HG02763 (cell line): Measurements from ENCODE around the gene EIF2B4.
"Not testable (repeated sequence)": the region's sequence is repeated elsewhere in the genome, so short reads cannot be mapped to it uniquely, and the experiment has no call there.

ENCODE experiments used
- ATAC-seq: cut with Tn5 transposase; IDR thresholded peaks from one replicate; pipeline ENCODE4 v1.9.1; 2021; ENCODE audit warnings: mild to moderate bottlenecking, moderate library complexity; ENCODE audit not compliant: unreplicated experiment

EIF2B4 gene

DNA sequence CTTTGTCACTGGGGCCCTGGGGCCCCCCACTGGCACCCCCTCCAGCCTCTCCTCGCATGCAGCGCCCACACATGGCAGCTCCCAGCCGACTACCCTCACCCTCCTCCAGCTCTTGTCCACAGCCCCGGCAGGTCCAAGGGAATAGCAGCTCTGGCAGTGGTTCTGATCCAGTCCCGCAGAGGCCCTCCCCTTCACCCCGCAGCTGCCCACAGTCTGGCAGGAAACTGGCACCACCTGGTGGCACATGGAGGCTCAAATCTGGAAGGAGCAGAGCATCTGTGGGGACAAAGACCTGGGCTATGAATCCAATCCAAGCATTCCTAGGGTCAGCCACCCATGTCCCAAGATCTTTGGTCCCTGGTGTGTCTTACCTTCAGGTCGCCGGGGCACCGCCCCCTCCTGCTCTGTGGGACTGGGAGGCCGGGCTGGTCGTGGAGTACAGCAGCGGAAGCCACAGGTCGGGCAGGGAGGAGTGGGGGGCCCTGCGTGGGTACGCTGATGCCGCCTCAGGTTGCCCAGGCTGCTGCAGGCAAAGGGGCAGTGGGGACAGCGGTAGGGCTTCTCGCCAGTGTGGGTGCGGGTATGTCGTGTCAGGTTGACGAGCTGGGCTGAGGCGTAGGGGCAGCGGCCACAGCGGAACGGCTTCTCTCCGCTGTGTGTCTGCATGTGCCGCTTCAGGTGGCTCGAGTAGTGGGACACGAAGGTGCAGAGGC, 8.1 kb upstream of the EIF2B4 start:
- ATAC-seq, result no peak

- no peak for ATAC-seq
Observed at GRCh38 chr2:27377618-27378095, 7.5 kb upstream of the EIF2B4 start.

DNA sequence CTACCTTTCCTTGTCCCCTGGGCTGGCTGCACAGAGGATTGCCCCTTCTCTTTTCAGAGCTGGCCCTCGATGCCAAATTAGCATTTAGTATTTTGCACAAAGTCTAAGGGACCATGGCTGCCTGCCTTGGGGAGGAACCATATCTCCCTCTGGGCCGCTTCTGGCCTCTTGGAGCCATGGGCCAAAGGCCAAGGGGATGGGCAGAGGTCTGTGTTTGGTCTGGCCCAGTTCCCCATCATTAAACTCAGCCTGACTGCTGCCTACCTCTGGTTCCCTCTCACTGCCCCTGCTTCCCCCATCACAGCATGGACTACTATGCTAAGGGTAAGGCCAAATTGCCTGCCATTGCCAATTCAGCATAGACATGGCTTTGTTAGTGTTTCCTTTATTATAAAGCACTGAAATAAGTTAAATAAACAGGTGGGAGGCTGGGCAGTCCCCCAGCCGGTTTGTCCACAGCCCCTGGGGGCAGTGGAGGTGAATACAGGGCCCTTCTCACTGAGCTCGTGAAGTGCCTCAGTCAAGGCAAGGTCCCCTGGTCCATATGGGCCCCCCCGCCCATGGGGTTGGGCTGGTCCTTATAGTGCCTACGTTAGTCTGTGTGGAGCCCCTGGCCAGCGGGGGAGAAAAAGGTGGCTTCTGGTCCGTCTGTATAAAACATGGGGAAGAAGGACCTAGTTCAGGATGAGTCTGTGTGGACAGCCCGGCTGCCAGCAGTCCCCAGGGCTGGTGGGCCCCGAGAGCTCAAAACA, 6.9 kb upstream of the EIF2B4 start:
- ATAC-seq, result no peak

- no peak for ATAC-seq
Observed at GRCh38 chr2:27376151-27376865, 6.2 kb upstream of the EIF2B4 start.

GRCh38 chr2:27375513-27376099, 5.5 kb upstream of the EIF2B4 start:
- no peak for ATAC-seq

GRCh38 chr2:27373567-27373966, 3.4 kb upstream of the EIF2B4 start:
- no peak for ATAC-seq

DNA sequence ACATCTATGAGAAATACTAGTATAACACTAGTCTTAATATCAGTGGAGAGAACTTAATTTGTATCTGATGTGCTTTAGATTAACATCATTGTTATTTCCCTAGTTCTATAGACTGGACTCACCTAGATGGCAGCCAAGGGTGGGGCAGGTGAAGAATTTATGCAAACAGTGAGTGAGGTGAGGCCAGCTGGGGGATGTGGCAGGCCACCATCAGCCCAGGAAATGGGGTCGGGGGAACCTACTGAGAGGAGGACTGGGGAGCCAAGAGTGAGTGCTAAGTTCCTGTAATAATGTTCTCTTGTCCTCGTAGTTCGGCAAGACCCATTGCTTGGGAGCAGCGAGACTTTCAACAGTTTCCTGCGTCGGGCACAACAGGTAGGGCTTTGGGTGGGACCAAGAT, 2.8 kb upstream of the EIF2B4 start:
- ATAC-seq, result no peak

DNA sequence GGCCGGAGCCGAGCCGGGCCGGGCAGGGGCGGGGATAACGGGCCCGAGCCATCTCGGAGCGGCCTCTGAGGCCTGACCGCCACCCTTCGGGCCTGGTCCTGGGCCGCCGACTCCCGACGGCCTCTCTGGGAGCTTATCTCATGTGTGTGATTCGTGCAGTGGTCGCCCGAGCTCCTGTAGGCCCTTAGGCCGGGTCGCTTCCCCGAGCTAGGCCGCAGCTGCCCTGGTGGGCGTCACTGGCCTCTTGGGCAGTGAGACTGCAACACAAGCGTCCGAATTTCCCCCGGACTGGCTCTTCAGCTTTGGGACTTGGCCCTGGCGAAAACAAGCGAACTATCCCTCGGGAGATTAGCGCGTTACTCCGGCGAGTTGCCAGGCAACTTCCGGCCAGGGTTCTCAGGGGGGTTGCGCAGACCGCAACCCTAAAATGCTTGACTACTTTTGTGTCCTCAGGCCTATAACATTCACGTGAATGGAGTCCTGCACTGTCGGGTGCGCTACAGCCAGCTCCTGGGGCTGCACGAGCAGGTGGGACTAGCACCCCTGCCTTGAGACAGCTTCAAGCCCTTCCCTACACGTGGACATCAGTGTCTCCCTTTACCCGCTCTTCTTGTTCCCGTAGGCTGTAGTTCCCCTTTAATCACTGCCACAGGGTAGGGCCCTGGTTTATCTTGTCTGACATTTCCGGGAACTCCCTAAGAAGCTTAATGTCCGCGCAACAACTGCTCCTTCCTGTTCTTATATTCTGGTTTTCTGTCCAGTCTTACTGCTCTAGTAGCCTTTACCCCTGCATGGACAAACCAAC, 880 bp upstream of the EIF2B4 start:
- peak; percentile 24 for ATAC-seq

GRCh38 chr2:27369471-27370025, 590 bp downstream of the EIF2B4 start:
- no peak for ATAC-seq

- ATAC-seq, result no peak
Observed at GRCh38 chr2:27363933-27364332, 6.2 kb downstream of the EIF2B4 start.

- ATAC-seq, result no peak
Observed at GRCh38 chr2:27362678-27363420, 7.3 kb downstream of the EIF2B4 start.

DNA sequence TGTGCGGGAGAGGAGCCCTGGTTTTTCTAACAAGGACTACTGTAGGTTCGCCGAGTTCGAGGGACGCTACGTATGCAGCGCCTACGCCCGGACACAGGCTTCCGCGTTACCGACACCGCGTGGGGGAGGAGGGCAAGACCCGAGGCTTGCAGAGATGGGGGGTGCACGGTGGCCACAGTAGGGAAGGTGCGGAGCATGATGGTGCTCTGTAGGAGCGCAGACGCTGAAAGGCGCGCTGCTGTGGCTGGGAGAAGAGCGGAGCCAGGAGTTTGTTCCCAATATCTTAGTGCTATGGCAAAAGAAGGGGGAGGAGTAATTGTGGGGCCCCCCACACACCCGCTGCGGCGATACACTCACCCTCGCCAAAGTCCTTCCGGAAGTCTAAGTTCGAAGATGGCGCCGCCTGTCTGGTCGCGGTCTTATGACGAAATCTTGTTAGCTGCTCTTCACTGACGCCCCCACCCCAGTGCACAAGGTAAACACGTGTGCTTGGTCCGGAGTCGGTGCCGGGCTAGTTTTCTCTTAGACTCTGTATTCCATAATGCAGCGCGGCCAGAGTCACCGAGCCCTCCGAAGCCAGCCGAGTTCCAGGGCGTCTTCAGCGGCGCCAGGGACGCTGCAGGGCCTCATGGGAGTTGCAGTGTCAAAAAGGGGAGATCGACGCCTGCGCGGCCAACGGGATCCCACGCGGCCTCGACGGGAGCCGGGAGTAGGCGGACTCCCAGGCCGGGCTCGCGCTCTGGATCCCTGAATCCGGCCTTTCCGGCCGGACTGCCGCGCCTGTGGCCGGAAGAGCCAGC, 13.6 kb downstream of the EIF2B4 start, which contains the start of gene GTF3C2:
Gene GTF3C2, minus strand, starts transcription at position 383 of the 800 bp plus-strand sequence. CDS start 13,210 bp downstream, outside the sequence.
- ATAC-seq, result peak; percentile 83

- peak; percentile 15 for ATAC-seq
Observed at GRCh38 chr2:27356056-27356381, 14.1 kb downstream of the EIF2B4 start.

DNA sequence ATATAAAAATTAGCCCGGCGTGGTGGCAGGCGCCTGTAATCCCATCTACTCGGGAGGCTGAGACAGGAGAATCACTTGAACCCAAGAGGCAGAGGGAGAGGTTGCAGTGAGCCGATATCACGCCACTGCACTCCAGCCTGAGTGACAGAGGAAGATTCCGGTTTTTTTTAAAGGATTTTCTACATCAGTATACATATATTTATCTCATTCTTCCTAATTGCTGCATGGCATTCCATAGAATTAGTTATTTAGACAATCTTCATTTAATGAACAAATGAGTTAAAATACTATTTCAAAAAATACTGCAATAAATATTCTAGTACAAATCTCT, 15.6 kb downstream of the EIF2B4 start:
- no peak for ATAC-seq

DNA sequence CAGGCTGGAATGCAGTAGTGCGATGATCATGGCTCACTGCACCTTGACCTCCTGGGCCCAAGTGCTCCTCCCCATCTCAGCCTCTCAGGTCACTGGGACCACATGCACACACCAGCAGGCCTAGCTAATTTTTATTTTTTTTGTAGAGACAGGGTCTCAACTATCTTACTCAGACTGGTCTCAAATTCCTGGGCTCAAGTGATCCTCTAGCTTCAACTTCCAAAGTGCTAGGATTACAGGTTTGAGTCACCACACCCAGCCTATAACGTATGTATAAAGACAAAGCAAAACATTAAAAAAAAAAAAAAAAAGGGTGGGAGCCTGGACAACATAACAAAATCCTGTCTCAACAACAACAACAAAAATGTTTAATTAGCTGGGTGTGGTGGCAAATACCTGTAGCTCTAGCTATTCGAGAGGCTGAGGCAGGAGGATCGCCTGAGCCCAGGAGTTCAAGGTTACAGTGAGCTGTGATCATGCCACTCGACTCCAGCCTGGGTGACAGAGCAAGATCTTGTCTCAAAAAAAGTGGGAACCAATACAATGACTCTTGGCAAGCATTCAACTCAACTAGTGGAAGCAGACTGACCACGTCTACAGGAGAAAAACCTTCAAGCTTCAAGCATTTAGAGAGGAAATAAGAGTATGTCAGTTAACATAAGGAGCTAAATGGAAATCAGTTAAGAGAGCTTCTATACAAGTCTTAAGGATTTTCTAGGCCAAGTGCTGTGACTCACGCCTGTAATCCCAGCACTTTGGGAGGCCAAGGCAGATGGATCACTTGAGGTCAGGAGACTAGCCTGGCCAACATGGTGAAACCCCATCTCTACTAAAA, 16.2 kb downstream of the EIF2B4 start:
- no peak for ATAC-seq

GRCh38 chr2:27353386-27353761, 16.8 kb downstream of the EIF2B4 start:
- ATAC-seq, result not testable (repeated sequence)

DNA sequence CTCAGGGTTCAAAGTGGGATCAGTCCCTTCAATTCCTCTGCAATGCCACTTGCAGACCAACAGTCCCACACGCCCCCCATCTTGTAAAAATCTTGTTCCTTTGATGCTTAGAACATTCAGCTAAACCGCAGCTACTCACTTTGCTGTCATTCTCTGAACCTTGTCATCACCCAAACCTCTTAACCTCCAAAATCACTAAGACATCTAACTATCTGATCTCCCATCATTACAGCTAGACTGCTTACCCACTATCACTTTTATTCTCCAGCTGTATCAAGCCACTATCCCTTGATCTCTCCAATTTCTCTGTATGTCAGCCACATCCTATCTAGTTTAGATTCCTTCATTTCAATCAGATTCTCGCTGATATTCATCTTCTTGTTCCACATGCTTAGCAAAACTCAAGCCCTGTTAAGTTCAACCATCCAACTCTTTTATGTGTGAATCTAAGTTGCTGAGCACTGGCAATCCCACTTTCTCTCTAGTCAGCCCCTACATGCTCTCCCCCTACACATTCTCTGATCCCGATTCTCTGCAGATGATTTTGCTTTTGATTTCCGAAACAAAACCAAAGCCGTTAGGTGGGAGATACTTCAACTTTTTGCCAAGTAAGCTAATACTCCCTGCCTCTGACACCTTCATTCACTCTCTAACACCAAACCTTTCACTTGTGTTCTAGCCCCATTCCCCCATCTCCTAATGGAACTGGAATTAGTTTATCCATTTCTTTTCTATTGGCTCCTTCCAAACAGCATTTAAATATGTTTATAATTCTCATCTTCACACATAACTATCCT, 18.1 kb downstream of the EIF2B4 start:
- ATAC-seq, result no peak
